ENCODE results near the gene TGFB3.

Gene TGFB3

GRCh38 chr14:75986439-75986765, 4.6 kb upstream of the TGFB3 start:
- no peak for DNase-seq

GRCh38 chr14:75985618-75986438, 4.0 kb upstream of the TGFB3 start, which contains the start of gene IFT43:
IFT43 (plus strand) TSS chr14:75985763; CDS start chr14:75985787, 24 bp downstream.
- DNase-seq: peak; percentile 87 to 95 (median 94)

GRCh38 chr14:75984674-75985073, 2.9 kb upstream of the TGFB3 start:
- DNase-seq: no peak

- DNase-seq: no peak
These were observed 1.2 kb upstream of the TGFB3 start for GRCh38 chr14:75983019-75983358.

GRCh38 chr14:75982266-75983018, 647 bp upstream of the TGFB3 start:
- peak; percentile 82 to 88 (median 88) for DNase-seq

- no peak for DNase-seq
These were observed 939 bp downstream of the TGFB3 start for GRCh38 chr14:75980856-75981255.

GRCh38 chr14:75979648-75980565, 1.9 kb downstream of the TGFB3 start:
- DNase-seq: no peak

- DNase-seq: peak in 2 of 3 donors; percentile 10 to 37
These were observed 2.7 kb downstream of the TGFB3 start for GRCh38 chr14:75979071-75979571.

GRCh38 chr14:75978249-75978731, 3.5 kb downstream of the TGFB3 start:
- DNase-seq: no peak

GRCh38 chr14:75977582-75977943, 4.2 kb downstream of the TGFB3 start:
- DNase-seq: no peak

GRCh38 chr14:75976826-75977581, 4.8 kb downstream of the TGFB3 start:
- no peak for DNase-seq

- no peak for DNase-seq
These were observed 8.9 kb downstream of the TGFB3 start for GRCh38 chr14:75972801-75973421.

- no peak for DNase-seq
These were observed 10.3 kb downstream of the TGFB3 start for GRCh38 chr14:75971509-75971908.

- no peak for DNase-seq
These were observed 10.8 kb downstream of the TGFB3 start for GRCh38 chr14:75970989-75971388.

GRCh38 chr14:75969891-75970290, 11.9 kb downstream of the TGFB3 start:
- no peak for DNase-seq

GRCh38 chr14:75969126-75969525, 12.7 kb downstream of the TGFB3 start:
- no peak for DNase-seq

- DNase-seq: no peak
These were observed 13.3 kb downstream of the TGFB3 start for GRCh38 chr14:75968456-75968855.

GRCh38 chr14:75967866-75968265, 13.9 kb downstream of the TGFB3 start:
- no peak for DNase-seq

- DNase-seq: no peak
These were observed 20.1 kb downstream of the TGFB3 start for GRCh38 chr14:75961662-75962061.

GRCh38 chr14:75960231-75960630, 21.6 kb downstream of the TGFB3 start:
- no peak for DNase-seq

GRCh38 chr14:75959031-75959430, 22.8 kb downstream of the TGFB3 start:
- no peak for DNase-seq

- DNase-seq: no peak
These were observed 29.3 kb downstream of the TGFB3 start for GRCh38 chr14:75952489-75952888.

Measured in suppressor macrophage treated with lipopolysaccharide for 1 hour (primary cell).